Small intestine (tissue), 7 donors: ENCODE measurements around the gene TSTD1. TPM values are rescaled to one million over a fixed set of nuclear protein-coding genes. Genes with fewer than 3 reads are reported as not detected.
"Not testable (repeated sequence)": the region's sequence is repeated elsewhere in the genome, so short reads cannot be mapped to it uniquely, and the experiment has no call there.

ENCODE experiments used
- DNase-seq, 2 donors: peaks; one replicate each; pipeline versions ENCODE4 v3.0.0 to v3.0.0-alpha.2; 2013
- FAIRE-seq: peaks from 2 replicates; lab custom pipeline; 2012; peaks lifted over from hg19 to GRCh38; lab: Jason Lieb, UNC
- H3K27ac ChIP-seq, 3 donors: one replicate each; pipeline ENCODE4 v1.5.1; 2013; ENCODE audit warnings: low read length in 2 of 3, mild to moderate bottlenecking in 2 of 3, control low read depth in 1 of 3, inconsistent platforms in 1 of 3, low read depth in 1 of 3, moderate library complexity in 1 of 3
- H3K27me3 ChIP-seq, 3 donors: one replicate each; pipeline ENCODE4 v1.6.1; 2013; ENCODE audit warnings: low read length in 3 of 3, inconsistent platforms in 1 of 3; ENCODE audit not compliant: control insufficient read depth in 3 of 3, insufficient read depth in 3 of 3
- H3K36me3 ChIP-seq, 3 donors: one replicate each; pipeline ENCODE4 v1.6.1; 2013; ENCODE audit warnings: low read length in 3 of 3, inconsistent platforms in 1 of 3, low read depth in 1 of 3, mild to moderate bottlenecking in 1 of 3, moderate library complexity in 1 of 3; ENCODE audit not compliant: control insufficient read depth in 3 of 3, insufficient read depth in 2 of 3
- H3K4me1 ChIP-seq, 3 donors: one replicate each; pipeline ENCODE4 v1.6.1; 2013; ENCODE audit warnings: low read length in 2 of 3, inconsistent platforms in 1 of 3, low read depth in 1 of 3, mild to moderate bottlenecking in 1 of 3, moderate library complexity in 1 of 3; ENCODE audit not compliant: control insufficient read depth in 3 of 3, insufficient read depth in 2 of 3
- H3K4me3 ChIP-seq, 3 donors: one replicate each; pipeline ENCODE4 v1.5.1; 2013; ENCODE audit warnings: low read length in 3 of 3, control low read depth in 1 of 3, inconsistent platforms in 1 of 3, low read depth in 1 of 3, mild to moderate bottlenecking in 1 of 3, moderate library complexity in 1 of 3
- H3K9me3 ChIP-seq, 2 donors: one replicate each; pipeline ENCODE4 v1.6.1; 2013; ENCODE audit warnings: low read depth in 1 of 2, low read length in 1 of 2; ENCODE audit not compliant: control insufficient read depth in 2 of 2, insufficient read depth in 1 of 2
- WGBS, 3 donors: extraction: QIAGEN DNeasy Blood & Tissue Kit; methylation state at CpG; one replicate each; pipeline ENCODE4 v1.1.7; 2013; 5-methylcytosine and 5-hydroxymethylcytosine counted together
- polyA plus RNA-seq, 4 donors: library from polyadenylated mRNA; stranded (reverse) in 3 of 4; unstranded in 1 of 4; fragments of 200-250 nt in 3 of 4; fragments of 120-200 nt in 1 of 4; gene quantifications; one replicate each; pipeline versions ENCODE4 v1.2.1 to v1.2.3, GENCODE V29; 2013
- donor health status: healthy with polysubstance abuse.
- donor health status: control.
- donor health status: control.
- donor health status: Bipolar disorder and iron deficiency.
- donor health status: healthy.

Gene TSTD1
- polyA plus RNA-seq, 4 donors: 65.8 to 185 (median 97.8) TPM

- WGBS, 3 donors: 73 to 76% (median 75%) methylated on average over 14 of the region's 14 CpGs
- H3K36me3 ChIP-seq: peaks cover 1 to 16% (median 2%) of the 10 kb centered on the region in 3 donors
- DNase-seq (peak; percentile 44 to 58), FAIRE-seq (no peak)
- H3K27me3 ChIP-seq: no peaks in the 10 kb centered on the region
- no peaks in the 10 kb centered on the region for H3K9me3 ChIP-seq
- no peak overlapping the region for H3K27ac ChIP-seq
- peaks cover 0 to 3% (median 3%) of the 10 kb centered on the region in 3 donors for H3K4me1 ChIP-seq
- no peak overlapping the region for H3K4me3 ChIP-seq
Observed at GRCh38 chr1:160993544-160994193, 45.1 kb downstream of the TSTD1 start.

- not testable (repeated sequence) for H3K36me3 ChIP-seq, H3K4me1 ChIP-seq, DNase-seq, H3K9me3 ChIP-seq, H3K27me3 ChIP-seq, H3K4me3 ChIP-seq, FAIRE-seq, H3K27ac ChIP-seq
- WGBS, 3 donors: 61 to 81% (median 73%) methylated on average over 4 of the region's 4 CpGs
Observed at GRCh38 chr1:160992036-160992435, 46.7 kb downstream of the TSTD1 start.

Other genes starting within 250 kb of the TSTD1 start
- 1 to 10 TPM in 3 of 4 donors, under 1 TPM in 1; 0.45 to 3.8 (median 1.1) TPM for gene LY9, start 242.8 kb downstream of the TSTD1 start, polyA plus RNA-seq
- gene CD244, start 176.1 kb downstream of the TSTD1 start, polyA plus RNA-seq: 1 to 10 TPM in 2 of 4 donors, under 1 TPM in 2; 0.39 to 3.2 (median 1.1) TPM
- 100 to 1,000 TPM in 2 of 4 donors, 10 to 100 TPM in 2; 21.6 to 230 (median 95.8) TPM for gene ITLN1, start 153.8 kb downstream of the TSTD1 start, polyA plus RNA-seq
- 100 to 1,000 TPM in 1 of 4 donors, 10 to 100 TPM in 2, 1 to 10 TPM in 1; 1.7 to 318 (median 62.0) TPM for gene ITLN2, start 84.2 kb downstream of the TSTD1 start, polyA plus RNA-seq
- gene F11R, start 17.8 kb downstream of the TSTD1 start, polyA plus RNA-seq: 100 to 1,000 TPM in 1 of 4 donors, 10 to 100 TPM in 3; 30.2 to 188 (median 55.7) TPM
- gene USF1, start 7.0 kb upstream of the TSTD1 start, polyA plus RNA-seq: 100 to 1,000 TPM in 2 of 4 donors, 10 to 100 TPM in 2; 48.2 to 123 (median 84.8) TPM
- 1 to 10 TPM; 2.2 to 5.8 (median 5.2) TPM for gene ARHGAP30, start 30.9 kb upstream of the TSTD1 start, polyA plus RNA-seq
- gene NECTIN4, start 50.6 kb upstream of the TSTD1 start, polyA plus RNA-seq: 1 to 10 TPM in 1 of 4 donors, under 1 TPM in 2, not detected in 1; 0.22 to 1.0 (median 0.93) TPM
- gene KLHDC9, start 59.4 kb upstream of the TSTD1 start, polyA plus RNA-seq: 1 to 10 TPM; 1.8 to 5.8 (median 3.0) TPM
- gene PFDN2, start 79.1 kb upstream of the TSTD1 start, polyA plus RNA-seq: 100 to 1,000 TPM in 2 of 4 donors, 10 to 100 TPM in 2; 62.8 to 130 (median 106) TPM
- gene NIT1, start 79.1 kb upstream of the TSTD1 start, polyA plus RNA-seq: 100 to 1,000 TPM in 1 of 4 donors, 10 to 100 TPM in 3; 51.3 to 131 (median 83.2) TPM
- 10 to 100 TPM; 22.7 to 31.8 (median 24.6) TPM for gene DEDD, start 93.7 kb upstream of the TSTD1 start, polyA plus RNA-seq
- gene UFC1, start 115.0 kb upstream of the TSTD1 start, polyA plus RNA-seq: 100 to 1,000 TPM; 137 to 193 (median 167) TPM
- 10 to 100 TPM; 15.4 to 30.8 (median 17.9) TPM for gene USP21, start 120.5 kb upstream of the TSTD1 start, polyA plus RNA-seq
- gene PPOX, start 127.5 kb upstream of the TSTD1 start, polyA plus RNA-seq: 10 to 100 TPM; 12.6 to 51.9 (median 18.9) TPM
- gene B4GALT3, start 138.5 kb upstream of the TSTD1 start, polyA plus RNA-seq: 10 to 100 TPM; 16.5 to 38.0 (median 29.7) TPM
- gene ADAMTS4, start 160.1 kb upstream of the TSTD1 start, polyA plus RNA-seq: 1 to 10 TPM in 2 of 4 donors, under 1 TPM in 2; under 0.01 to 7.9 (median 0.78) TPM
- 100 to 1,000 TPM; 113 to 170 (median 121) TPM for gene NDUFS2, start 163.4 kb upstream of the TSTD1 start, polyA plus RNA-seq
- gene FCER1G, start 176.3 kb upstream of the TSTD1 start, polyA plus RNA-seq: 10 to 100 TPM; 11.6 to 79.8 (median 41.8) TPM
- 10 to 100 TPM in 1 of 4 donors, 1 to 10 TPM in 1, under 1 TPM in 1, not detected in 1; 0.42 to 77.6 (median 3.2) TPM for gene APOA2, start 184.7 kb upstream of the TSTD1 start, polyA plus RNA-seq
- 10 to 100 TPM; 12.4 to 32.9 (median 22.1) TPM for gene TOMM40L, start 187.1 kb upstream of the TSTD1 start, polyA plus RNA-seq
- 10 to 100 TPM in 1 of 4 donors, 1 to 10 TPM in 2, under 1 TPM in 1; 0.28 to 13.3 (median 6.4) TPM for gene NR1I3, start 199.2 kb upstream of the TSTD1 start, polyA plus RNA-seq
- 1 to 10 TPM in 2 of 4 donors, not detected in 2; 2.0 to 2.9 TPM for gene PCP4L1, start 219.8 kb upstream of the TSTD1 start, polyA plus RNA-seq